SKM-1 treated with dmso at 0.1 percent for 144 hours (cell line): Measurements from ENCODE around the gene TRIM51G.
"Not testable (repeated sequence)": the region's sequence is repeated elsewhere in the genome, so short reads cannot be mapped to it uniquely, and the experiment has no call there.

Experiments
- DNase-seq: peaks from one replicate; lab custom pipeline; 2025; ENCODE audit not compliant: unreplicated experiment; lab: John Stamatoyannopoulos, UW

The TRIM51G gene, protein sequence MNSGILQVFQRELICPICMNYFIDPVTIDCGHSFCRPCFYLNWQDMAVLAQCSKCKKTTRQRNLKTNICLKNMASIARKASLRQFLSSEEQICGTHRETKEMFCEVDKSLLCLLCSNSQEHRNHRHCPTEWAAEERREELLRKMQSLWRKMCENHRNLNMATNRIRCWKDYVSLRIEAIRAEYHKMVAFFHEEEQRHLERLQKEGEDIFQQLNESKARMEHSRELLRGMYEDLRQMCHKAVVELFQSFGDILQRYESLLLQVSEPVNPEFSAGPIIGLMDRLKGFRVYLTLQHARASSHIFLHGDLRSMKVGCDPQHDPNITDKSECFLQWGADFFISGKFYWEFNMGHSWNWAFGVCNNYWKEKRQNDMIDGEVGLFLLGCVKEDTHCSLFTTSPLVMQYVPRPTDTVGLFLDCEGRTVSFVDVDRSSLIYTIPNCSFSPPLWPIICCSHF

DNA sequence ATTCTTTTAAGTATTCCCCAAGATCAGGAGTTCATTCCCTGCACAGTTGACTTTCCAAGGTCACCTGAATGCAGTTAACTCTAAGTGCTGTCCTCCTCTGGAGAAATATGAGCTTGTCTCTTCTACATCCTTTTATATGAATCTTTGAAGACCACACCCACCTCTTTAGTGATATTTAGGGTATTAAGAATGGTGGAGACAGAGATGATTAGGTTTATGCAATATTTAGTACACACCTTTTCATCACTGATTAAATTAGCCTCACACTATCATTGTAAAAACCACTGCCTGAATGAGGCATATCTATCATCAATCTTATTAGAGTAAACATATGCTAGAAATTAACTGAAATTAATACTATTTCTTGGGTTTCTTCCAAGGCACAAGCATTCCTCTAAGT, at the start of gene TRIM51G:
Gene TRIM51G (minus strand): TSS at position 101 of the 400 bp plus-strand sequence. CDS start 2,190 bp downstream, outside the sequence.
- not testable (repeated sequence) for DNase-seq

DNA sequence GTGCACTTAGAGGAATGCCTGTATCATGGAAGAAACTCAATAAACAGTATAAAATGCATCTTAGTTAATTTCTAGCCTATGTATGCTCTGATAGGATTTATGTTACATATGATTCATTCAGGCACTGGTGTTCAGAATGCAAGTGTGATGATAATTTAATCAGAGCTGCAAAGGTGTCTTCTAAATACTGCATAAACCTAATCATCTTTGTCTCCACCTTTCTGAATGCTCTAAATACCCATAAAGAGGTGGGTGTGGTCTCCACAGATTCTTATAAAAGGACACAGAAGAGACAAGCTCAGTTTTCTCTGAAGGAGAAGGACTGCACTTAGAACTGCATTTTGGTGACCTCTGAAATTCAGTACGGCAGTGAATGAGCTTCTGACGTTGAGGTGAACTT, 44.8 kb upstream of the TRIM51G start, which contains the start of gene TRIM49B:
Gene TRIM49B (plus strand): TSS at position 301 of the 400 bp plus-strand sequence. CDS start 2,777 bp downstream, outside the sequence.
- not testable (repeated sequence) for DNase-seq

DNA sequence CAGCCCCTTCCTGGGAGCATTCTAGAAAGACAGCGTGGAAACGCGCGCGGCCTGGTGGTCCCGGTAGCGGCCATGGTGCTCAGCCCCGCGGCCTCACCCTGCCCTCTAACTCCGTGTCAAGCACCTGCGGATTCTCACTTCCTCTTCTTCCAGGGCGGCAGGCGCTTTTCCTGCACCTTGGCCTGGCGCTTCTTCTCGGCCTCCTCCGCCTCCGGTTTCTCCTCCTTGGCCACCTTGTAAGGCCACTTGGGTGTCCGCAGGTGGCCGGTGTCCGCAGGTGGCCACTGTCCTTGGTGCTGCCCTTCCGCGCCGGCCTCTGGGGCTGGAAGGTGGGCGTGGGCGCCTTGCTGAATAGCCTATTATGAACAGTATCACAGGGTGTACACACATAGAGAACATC, 15.1 kb downstream of the TRIM51G start:
- not testable (repeated sequence) for DNase-seq

DNA sequence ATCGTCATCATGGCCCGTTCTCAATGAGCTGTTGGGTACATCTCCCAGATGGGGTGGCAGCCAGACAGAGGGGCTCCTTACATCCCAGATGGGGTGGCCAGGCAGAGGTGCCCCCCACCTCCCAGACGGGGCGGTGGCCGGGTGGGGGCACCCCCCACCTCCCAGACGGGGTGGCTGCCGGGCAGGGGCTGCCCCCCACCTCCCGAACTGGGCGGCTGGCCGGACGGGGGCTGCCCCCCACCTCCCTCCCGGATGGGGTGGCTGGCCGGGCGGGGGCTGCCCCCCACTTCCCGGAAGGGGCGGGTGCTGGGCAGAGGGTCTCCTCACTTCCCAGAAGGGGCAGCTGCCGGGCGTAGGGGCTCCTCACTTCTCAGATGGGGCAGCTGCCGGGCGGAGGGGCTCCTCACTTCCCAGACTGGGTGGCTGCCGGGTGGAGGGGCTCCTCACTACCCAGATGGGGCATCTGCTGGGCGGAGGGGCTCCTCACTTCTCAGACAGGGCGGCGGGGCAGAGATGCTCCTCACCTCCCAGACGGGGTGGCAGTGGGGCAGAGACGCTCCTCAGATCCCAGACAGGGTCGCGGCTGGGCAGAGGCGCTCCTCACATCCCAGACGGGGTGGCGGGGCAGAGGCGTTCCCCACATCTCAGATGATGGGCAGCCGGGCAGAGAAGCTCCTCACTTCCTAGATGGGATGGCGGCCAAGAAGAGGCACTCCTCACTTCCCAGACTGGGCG, 28.2 kb downstream of the TRIM51G start:
- DNase-seq: not testable (repeated sequence)

DNA sequence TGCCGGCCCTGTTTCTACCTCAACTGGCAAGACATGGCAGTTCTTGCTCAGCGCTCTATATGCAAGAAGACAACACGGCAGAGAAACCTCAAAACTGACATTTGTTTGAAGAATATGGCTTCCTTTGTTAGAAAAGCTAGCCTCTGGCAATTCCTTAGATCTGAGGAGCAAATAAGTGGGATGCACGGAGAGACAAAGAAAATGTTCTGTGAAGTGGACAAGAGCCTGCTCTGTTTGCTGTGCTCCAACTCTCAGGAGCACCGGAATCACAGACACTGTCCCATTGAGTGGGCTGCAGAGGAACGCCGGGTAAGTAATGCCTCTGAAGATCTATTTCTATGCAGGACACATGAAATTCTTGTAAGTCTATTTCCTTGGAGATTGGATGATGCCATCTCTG, 37.9 kb downstream of the TRIM51G start:
- DNase-seq: not testable (repeated sequence)
